Spleen (tissue), 11 donors: ENCODE measurements around the gene CALML5. TPM values are rescaled to one million over a fixed set of nuclear protein-coding genes. Genes with fewer than 3 reads are reported as not detected.

Source experiments
- DNase-seq: peaks from one replicate; pipeline ENCODE4 v3.0.0-alpha.2; 2020
- H3K27ac ChIP-seq, 8 donors: fragments of 200-600 bp; sonication (generic) in 7 of 8; 1 replicate in 4 of 8; 2 replicates in 4 of 8; pipeline versions ENCODE4 v1.5.0 to v1.8.0; 2016 to 2021; ENCODE audit warnings: inconsistent platforms in 4 of 8, mild to moderate bottlenecking in 4 of 8, moderate library complexity in 1 of 8
- H3K27me3 ChIP-seq, 7 donors: fragments of 200-600 bp; sonication (generic) in 6 of 7; replicated peaks in 1 of 7; 1 replicate in 4 of 7; 2 replicates in 3 of 7; pipeline versions ENCODE4 v1.5.0 to v1.8.0; 2016 to 2021; ENCODE audit warnings: inconsistent platforms in 3 of 7, mild to moderate bottlenecking in 1 of 7
- H3K36me3 ChIP-seq, 6 donors: fragments of 200-600 bp; sonication (generic) in 5 of 6; 1 replicate in 4 of 6; 2 replicates in 2 of 6; pipeline versions ENCODE4 v1.5.0 to v1.8.0; 2016 to 2021; ENCODE audit warnings: inconsistent platforms in 2 of 6
- H3K4me1 ChIP-seq, 6 donors: fragments of 200-600 bp; sonication (generic) in 5 of 6; 1 replicate in 3 of 6; 2 replicates in 3 of 6; pipeline versions ENCODE4 v1.5.0 to v1.8.0; 2016 to 2021; ENCODE audit warnings: inconsistent platforms in 3 of 6
- H3K4me3 ChIP-seq, 8 donors: fragments of 200-600 bp; sonication (generic) in 7 of 8; 1 replicate in 4 of 8; 2 replicates in 4 of 8; pipeline versions ENCODE4 v1.5.0 to v1.8.0; 2016 to 2021; ENCODE audit warnings: inconsistent platforms in 4 of 8, mild to moderate bottlenecking in 4 of 8, moderate library complexity in 2 of 8
- H3K9me3 ChIP-seq, 8 donors: fragments of 200-600 bp; sonication (generic) in 7 of 8; 1 replicate in 4 of 8; 2 replicates in 4 of 8; pipeline versions ENCODE4 v1.5.0 to v1.8.0; 2016 to 2021; ENCODE audit warnings: inconsistent platforms in 4 of 8
- POLR2A ChIP-seq, 3 donors: fragments of 450-650 bp; IDR thresholded peaks; one replicate each; pipeline ENCODE4 v1.5.1; 2017; ENCODE audit warnings: antibody characterized with exemption in 3 of 3, mild to moderate bottlenecking in 1 of 3
- POLR2AphosphoS5 ChIP-seq, 3 donors: sonication (generic); formaldehyde crosslinking; IDR thresholded peaks; one replicate each; pipeline ENCODE4 v1.5.1; 2017; ENCODE audit warnings: antibody characterized with exemption in 3 of 3
- WGBS, 5 donors: extraction: QIAGEN DNeasy Blood & Tissue Kit in 3 of 5; methylation state at CpG; one replicate each; pipeline versions ENCODE4 v1.1.5 to v1.1.7; 2013 to 2018; 5-methylcytosine and 5-hydroxymethylcytosine counted together
- intact Hi-C: fragments of 100-400 bp; cut with DNase I; formaldehyde crosslinking; loops from one replicate; pipeline ENCODE4 v1.15.0; 2023; ENCODE audit warnings: low total_unique reads
- polyA plus RNA-seq, 3 donors: library from polyadenylated mRNA; stranded (reverse); fragments of 200-250 nt; gene quantifications; one replicate each; pipeline ENCODE4 v1.2.1, GENCODE V29; 2013
- total RNA-seq, 7 donors: library from RNA; depleted of rRNA in 3 of 7; stranded (reverse); fragments of >200 nt in 3 of 7; fragmentation: NEBNext Ultra II Directional in 4 of 7; extraction: Animal tissue kit (Norgen Biotek cat#: 25700) in 4 of 7; gene quantifications; one replicate each; pipeline versions ENCODE4 v1.1.0 to v1.2.1, GENCODE V29; 2016 to 2021
- TF ChIP-seq, protein P1 (sequence below), 11 experiments: fragments of 200-600 bp in 7 of 11; fragments of 450-650 bp in 4 of 11; sonication (generic) in 4 of 11; IDR thresholded peaks in 8 of 11; conservative IDR thresholded peaks in 3 of 11; 1 replicate in 7 of 11; 2 replicates in 4 of 11; pipeline versions ENCODE4 v1.4.0 to v1.8.0; 2016 to 2021; ENCODE audit warnings: antibody characterized with exemption in 11 of 11, inconsistent platforms in 4 of 11, mild to moderate bottlenecking in 1 of 11
- donor health status: healthy with polysubstance abuse.
- donor health status: DM: no; HTN: no; CAD: no; lungs with moderate emphysema.
- donor health status: DM: no; HTN: no; CAD: no.
- donor health status: Bipolar disorder and iron deficiency.
- donor health status: healthy.
- donor health status: DM: no; HTN: no; CAD: no.
- donor health status: DM: yes; HTN: yes; CAD: no.

Gene CALML5
- total and polyA plus RNA-seq, 10 donors, result 0.13 TPM; not detected in 9

DNA sequence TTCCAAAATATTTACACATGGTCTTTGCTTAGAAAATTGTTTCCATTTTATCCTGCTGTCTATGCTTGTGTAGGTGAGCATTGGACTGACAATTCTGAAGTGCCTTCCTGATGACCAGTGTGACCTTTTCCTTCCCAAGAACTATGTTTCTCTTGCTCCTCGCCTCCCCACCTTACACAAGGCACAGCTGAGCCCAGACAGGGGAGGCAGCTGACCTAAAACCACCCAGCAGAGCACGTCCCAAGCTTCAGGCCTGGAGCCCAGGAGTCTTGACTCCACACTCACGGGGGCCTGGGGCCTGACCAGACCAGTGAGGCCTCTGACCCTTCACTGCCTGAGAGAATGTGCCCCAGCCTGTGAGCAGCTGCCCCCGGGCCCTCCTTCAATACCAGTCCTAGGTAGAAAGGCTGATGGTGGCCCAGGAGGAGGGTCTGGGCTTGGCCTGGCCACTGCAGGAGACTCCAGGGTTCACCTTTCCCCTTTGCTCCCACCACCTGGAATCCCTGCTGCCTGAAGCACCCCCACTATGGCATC lies 7.0 kb downstream of the CALML5 start:
- H3K27ac ChIP-seq, result no peak overlapping the region
- no peak overlapping the region for H3K4me3 ChIP-seq
- H3K36me3 ChIP-seq, result no peaks in the 10 kb centered on the region
- DNase-seq, result no peak
- H3K4me1 ChIP-seq, result no peaks in the 10 kb centered on the region
- no peaks in the 10 kb centered on the region for H3K27me3 ChIP-seq
- H3K9me3 ChIP-seq, result peaks cover 0 to 13% (median 6%) of the 10 kb centered on the region in 8 donors
- TF ChIP-seq POLR2A (IDR thresholded peaks at IDR 0.05), result no peak
- TF ChIP-seq POLR2AphosphoS5 (IDR thresholded peaks at IDR 0.05), result no peak
- TF ChIP-seq, protein P1, sequence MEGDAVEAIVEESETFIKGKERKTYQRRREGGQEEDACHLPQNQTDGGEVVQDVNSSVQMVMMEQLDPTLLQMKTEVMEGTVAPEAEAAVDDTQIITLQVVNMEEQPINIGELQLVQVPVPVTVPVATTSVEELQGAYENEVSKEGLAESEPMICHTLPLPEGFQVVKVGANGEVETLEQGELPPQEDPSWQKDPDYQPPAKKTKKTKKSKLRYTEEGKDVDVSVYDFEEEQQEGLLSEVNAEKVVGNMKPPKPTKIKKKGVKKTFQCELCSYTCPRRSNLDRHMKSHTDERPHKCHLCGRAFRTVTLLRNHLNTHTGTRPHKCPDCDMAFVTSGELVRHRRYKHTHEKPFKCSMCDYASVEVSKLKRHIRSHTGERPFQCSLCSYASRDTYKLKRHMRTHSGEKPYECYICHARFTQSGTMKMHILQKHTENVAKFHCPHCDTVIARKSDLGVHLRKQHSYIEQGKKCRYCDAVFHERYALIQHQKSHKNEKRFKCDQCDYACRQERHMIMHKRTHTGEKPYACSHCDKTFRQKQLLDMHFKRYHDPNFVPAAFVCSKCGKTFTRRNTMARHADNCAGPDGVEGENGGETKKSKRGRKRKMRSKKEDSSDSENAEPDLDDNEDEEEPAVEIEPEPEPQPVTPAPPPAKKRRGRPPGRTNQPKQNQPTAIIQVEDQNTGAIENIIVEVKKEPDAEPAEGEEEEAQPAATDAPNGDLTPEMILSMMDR (IDR thresholded peaks at IDR 0.05 in 8 of 11, conservative IDR thresholded peaks at IDR 0.05 in 3 of 11), result no peak
- intact Hi-C loops, result no loop called here
- WGBS, 5 donors, result 79 to 89% (median 87%) methylated on average over 3 to 4 of the region's 4 CpGs

DNA sequence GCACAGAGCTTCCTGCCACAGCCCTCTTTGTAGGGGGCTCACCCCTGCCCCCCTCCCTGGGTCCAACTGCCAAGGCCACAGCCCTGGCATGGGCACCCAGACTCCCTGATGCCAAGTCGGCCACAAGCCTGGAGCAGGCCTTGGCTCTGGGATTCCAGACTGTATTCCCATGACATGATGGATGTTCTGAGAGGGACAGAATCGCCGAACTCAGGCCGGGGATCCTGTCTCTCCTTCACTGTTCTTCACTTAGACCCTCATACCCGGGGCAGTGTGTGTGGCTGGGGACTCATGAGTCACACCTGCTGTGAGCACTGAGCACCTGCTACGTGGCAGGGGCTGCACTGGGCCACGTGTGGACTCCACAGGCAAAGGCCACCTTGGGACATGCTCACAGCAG lies 7.9 kb downstream of the CALML5 start:
- WGBS, 5 donors, result 89 to 96% (median 90%) methylated on average over 6 to 7 of the region's 7 CpGs
- peak; percentile 51 for DNase-seq
- Histone ChIP-seq H3K4me3 (no peak overlapping the region), H3K36me3 (no peaks in the 10 kb centered on the region), H3K9me3 (peaks cover 0 to 13% (median 6%) of the 10 kb centered on the region in 8 donors), H3K4me1 (peaks cover 0 to under 1% (median 0%) of the 10 kb centered on the region in 6 donors), H3K27me3 (no peaks in the 10 kb centered on the region), H3K27ac (no peak overlapping the region)
- no peak for TF ChIP-seq POLR2AphosphoS5 (IDR thresholded peaks at IDR 0.05)
- no peak for TF ChIP-seq POLR2A (IDR thresholded peaks at IDR 0.05)
- TF ChIP-seq, protein P1 (IDR thresholded peaks at IDR 0.05 in 8 of 11, conservative IDR thresholded peaks at IDR 0.05 in 3 of 11), result no peak
- intact Hi-C loops, result no loop called here

DNA sequence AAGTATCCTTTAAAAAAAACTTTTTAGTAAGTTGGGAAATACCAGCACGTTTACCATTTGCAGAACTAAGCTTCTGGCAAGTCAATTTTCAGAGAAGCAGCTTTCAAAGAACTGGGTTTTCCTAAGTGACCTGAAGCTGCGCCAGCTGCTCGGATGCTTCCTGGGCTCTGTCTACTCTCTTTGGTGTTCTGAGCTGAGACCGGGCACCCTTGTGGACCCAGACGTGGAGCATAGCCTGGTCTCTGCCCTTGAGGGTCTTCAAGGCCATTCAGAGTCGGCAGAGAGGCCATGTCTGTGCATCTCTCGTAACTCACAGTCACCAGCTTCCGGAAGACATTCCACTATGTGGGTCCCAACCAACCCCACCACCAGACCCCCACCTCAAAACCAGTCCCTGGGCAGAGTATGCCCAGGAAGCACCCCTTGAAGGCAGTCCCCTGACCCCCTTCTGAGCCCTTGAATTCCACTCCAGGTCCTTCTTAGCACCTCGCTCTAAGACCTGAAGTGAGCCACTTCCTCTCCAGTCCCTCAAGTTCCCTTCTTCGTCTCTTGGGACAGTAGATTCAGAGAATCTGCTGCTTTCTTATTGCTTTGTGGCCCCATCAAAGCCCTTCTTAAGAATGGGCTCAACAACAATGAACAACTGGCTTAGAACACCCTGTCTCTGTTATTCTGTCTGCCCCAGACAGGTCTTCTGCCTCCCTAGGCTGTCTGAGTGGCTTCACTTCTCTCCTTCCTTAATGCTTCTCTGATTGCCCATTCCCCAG lies 8.5 kb downstream of the CALML5 start:
- Histone ChIP-seq H3K27me3 (peaks cover 0 to 2% (median 0%) of the 10 kb centered on the region in 7 donors), H3K27ac (no peak overlapping the region), H3K36me3 (no peaks in the 10 kb centered on the region), H3K9me3 (peaks cover 0 to 13% (median 6%) of the 10 kb centered on the region in 8 donors), H3K4me1 (peaks cover 0 to 7% (median 0%) of the 10 kb centered on the region in 6 donors), H3K4me3 (no peak overlapping the region)
- peak; percentile 59 for DNase-seq
- 70 to 73% (median 72%) methylated on average over 10 of the region's 10 CpGs for WGBS, 5 donors
- intact Hi-C loops, result no loop called here
- TF ChIP-seq POLR2AphosphoS5 (IDR thresholded peaks at IDR 0.05) (no peak), POLR2A (IDR thresholded peaks at IDR 0.05) (no peak)
- TF ChIP-seq, protein P1 (IDR thresholded peaks at IDR 0.05 in 8 of 11, conservative IDR thresholded peaks at IDR 0.05 in 3 of 11), result no peak

DNA sequence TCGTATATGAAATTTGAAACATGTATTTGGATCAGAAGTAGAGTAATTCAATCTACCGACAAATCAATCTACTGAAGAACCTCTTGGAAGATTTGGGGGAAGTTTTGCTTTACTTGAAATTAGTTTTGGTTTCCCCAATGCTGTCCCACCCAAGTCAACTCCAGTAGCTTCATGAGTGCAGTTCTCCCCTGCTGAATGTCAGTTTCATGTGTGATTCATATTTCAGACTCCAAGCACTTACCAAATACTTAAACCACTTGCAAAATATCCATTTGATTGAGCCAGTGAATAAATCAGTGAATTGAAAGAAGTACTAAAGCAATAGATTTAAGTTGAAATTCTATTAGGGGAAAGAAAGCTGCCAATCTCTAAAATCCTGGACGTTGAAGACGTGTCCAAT lies 9.3 kb downstream of the CALML5 start:
- Histone ChIP-seq H3K4me1 (peaks cover 0 to 11% (median 0%) of the 10 kb centered on the region in 6 donors), H3K36me3 (no peaks in the 10 kb centered on the region), H3K27me3 (peaks cover 0 to 7% (median 0%) of the 10 kb centered on the region in 7 donors), H3K4me3 (no peak overlapping the region), H3K27ac (no peak overlapping the region), H3K9me3 (peaks cover 0 to 13% (median 6%) of the 10 kb centered on the region in 8 donors)
- intact Hi-C loops, result no loop called here
- TF ChIP-seq, protein P1 (IDR thresholded peaks at IDR 0.05 in 8 of 11, conservative IDR thresholded peaks at IDR 0.05 in 3 of 11), result no peak
- TF ChIP-seq POLR2A (IDR thresholded peaks at IDR 0.05), result no peak
- no peak for TF ChIP-seq POLR2AphosphoS5 (IDR thresholded peaks at IDR 0.05)
- no peak for DNase-seq
- WGBS, 5 donors, result 76 to 90% (median 84%) methylated on average over 4 of the region's 4 CpGs
